GM12875 (cell line): Measurements from ENCODE around the gene OSBPL2.

Source experiments
- H3K4me3 ChIP-seq: one replicate; pipeline ENCODE4 v1.5.1; 2011; ENCODE audit warnings: low read depth, low read length, control low read depth
- CTCF ChIP-seq: IDR thresholded peaks from 2 replicates; pipeline ENCODE4 v1.5.1; 2011; ENCODE audit warnings: low read depth, mild to moderate bottlenecking, control low read depth, inconsistent platforms, low read length, moderate library complexity, borderline replicate concordance; ENCODE audit not compliant: insufficient read depth

The OSBPL2 gene

DNA sequence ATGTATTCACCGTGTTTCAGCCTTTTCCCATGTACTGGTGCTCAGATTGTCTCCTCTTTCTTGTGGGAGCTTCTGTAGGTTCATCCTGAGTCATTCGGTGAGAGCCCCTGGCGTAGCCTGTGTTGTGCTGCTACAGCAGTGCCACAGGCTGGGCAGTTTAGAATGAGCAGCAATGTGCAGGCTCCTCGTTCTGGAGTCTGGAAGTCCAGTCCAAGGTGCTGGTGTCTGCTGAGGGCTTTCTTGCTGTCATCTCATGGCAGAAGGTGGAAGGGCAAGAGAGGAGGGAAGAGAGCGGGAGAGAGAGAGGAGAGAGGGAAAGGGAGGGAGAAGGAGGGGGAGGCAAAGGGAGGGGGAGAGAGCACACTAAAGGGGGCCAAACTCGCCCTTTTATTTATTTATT, 15.1 kb downstream of the OSBPL2 start:
- TF ChIP-seq CTCF = no peak
- H3K4me3 ChIP-seq = no peak overlapping the region

- TF ChIP-seq CTCF = no peak
Measured at GRCh38 chr20:62254021-62254724, 15.9 kb downstream of the OSBPL2 start.

DNA sequence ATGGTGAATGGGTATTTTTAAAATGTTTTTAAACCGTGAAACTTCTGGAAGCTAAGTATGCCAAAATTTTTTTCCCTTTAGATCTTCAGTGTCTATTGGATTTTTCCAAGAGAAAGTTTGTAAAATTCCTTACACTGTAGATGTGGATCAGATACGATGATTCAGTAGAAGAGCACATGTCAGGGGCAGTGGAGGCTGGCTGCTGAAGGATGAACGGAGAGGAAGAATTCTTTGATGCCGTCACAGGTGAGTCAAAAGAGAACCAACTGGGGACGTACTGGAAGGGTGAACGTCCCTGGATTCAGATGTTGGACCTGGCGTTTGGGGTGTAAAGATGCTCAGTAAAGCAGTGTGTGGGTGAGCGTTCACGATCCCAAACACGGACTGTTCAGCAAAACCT, 17.7 kb downstream of the OSBPL2 start:
- TF ChIP-seq CTCF = no peak
- no peak overlapping the region for H3K4me3 ChIP-seq

More at GRCh38 chr20:62254021-62254724, 15.9 kb downstream of the OSBPL2 start:
- no peak overlapping the region for H3K4me3 ChIP-seq

DNA sequence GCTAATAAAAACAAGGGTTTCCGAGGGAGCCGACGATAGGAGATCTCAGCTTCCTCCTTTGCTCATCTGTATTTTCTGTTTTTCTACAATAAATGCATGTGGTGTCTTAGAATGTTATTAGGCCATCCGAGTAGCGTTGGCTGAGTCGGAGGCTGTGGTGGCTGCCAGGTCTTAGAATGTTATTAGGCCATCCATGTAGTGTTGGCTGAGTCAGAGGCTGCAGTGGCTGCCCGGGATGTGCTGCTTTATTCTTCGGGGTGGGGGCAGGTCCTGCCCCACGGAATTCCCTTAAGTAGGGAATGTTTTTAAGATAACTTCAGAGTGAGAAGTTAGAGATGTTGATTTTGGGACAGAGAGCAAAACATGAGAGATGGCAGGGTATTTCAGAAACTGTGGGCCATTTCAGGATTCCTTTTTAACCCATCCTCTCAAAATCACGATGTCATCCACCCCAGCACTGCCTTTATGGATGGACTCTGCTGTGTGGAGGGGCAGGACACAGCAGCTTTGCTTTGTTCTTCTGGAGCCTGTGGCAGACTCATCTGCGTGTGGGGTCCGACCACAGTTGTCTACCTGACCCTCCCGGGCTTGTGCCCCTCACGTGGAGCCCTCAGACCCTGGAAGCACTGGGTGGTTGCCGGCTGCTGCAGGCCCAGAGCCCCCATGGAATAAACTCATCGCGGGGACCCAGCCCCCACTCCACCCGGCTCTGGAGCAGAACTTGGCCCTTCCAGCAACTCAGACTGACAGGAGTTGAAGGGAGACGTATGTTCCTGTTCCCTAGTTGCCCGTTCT, 20.4 kb downstream of the OSBPL2 start:
- no peak overlapping the region for H3K4me3 ChIP-seq
- no peak for TF ChIP-seq CTCF

GRCh38 chr20:62259294-62259565, 20.9 kb downstream of the OSBPL2 start:
- TF ChIP-seq CTCF = no peak
- no peak overlapping the region for H3K4me3 ChIP-seq

GRCh38 chr20:62262064-62262463, 23.7 kb downstream of the OSBPL2 start:
- H3K4me3 ChIP-seq = no peak overlapping the region

More at GRCh38 chr20:62262064-62262463, 23.7 kb downstream of the OSBPL2 start:
- no peak for TF ChIP-seq CTCF
